ENCODE data around the gene AFF1.

AFF1 gene

DNA sequence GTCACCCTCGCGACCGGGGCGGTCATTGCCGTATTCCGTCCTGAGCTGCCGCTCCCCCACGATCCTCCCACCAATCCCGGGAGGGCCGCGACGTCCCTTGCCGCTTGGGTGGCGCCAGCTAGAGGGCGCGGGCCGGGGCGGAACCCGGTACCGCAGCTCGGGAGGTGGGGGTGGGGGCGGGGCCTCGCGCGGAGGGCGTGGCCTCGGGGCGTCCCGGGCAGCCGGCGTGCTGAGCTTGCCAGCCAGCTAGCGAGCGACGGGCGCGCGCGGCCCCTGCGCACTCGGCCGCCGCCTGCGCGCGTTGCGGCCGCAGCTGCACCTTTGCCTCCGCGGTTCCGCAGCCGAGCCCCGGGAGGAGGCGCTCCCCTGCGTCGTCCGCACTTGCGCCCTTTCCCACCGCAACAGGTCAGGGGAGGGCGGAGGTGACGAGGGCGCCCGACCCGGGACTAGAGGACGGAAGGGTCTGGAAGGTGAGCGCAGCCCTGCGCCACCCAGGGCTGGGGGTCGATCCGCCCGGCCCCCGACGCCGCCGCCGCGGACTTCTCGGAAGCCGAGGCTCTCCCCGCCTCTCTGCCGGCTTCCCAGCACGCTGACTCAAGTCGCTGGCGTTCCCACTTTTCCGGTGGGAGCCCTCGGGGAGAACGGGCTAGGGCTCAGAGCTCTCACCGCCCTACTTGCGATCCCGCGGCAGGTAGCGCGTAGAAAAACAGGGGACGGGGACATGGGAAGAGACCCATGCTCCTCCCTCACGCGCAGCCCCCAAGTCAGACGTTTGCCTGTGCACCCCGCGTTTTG lies at the start of gene AFF1:
Gene AFF1 (plus strand): TSS at position 241 of the 795 bp plus-strand sequence. CDS start 13,523 bp downstream, outside the sequence.
- peak within 1 kb of the TSS; percentile 100 for H3K4me3 ChIP-seq (ENCODE audit: low read length)
- no peak for TF ChIP-seq ZNF274 (IDR thresholded peaks at IDR 0.05; ENCODE audit: low read depth, low read length)

DNA sequence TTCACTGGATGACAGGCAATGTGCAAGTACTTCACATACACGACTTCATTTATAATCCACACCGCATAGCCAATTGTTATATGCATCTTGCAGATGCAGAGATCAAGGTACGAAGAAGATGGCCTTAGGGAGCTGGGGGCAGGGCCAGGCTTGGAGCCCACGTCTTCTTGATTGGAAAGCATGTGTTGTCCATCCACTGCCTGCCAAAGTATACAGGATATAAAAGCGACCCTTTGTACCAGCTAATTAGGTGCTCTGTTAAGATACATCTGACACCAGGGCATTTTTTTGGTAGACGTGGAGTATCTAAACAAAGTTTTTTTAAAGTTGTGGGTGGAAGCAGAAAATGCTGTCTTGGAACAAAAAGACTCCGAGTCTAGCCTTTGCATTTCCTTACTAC lies 44.0 kb upstream of the AFF1 start:
- no peak overlapping the region for H3K4me3 ChIP-seq (ENCODE audit: low read length)
- no peak for TF ChIP-seq ZNF274 (IDR thresholded peaks at IDR 0.05; ENCODE audit: low read depth, low read length)

DNA sequence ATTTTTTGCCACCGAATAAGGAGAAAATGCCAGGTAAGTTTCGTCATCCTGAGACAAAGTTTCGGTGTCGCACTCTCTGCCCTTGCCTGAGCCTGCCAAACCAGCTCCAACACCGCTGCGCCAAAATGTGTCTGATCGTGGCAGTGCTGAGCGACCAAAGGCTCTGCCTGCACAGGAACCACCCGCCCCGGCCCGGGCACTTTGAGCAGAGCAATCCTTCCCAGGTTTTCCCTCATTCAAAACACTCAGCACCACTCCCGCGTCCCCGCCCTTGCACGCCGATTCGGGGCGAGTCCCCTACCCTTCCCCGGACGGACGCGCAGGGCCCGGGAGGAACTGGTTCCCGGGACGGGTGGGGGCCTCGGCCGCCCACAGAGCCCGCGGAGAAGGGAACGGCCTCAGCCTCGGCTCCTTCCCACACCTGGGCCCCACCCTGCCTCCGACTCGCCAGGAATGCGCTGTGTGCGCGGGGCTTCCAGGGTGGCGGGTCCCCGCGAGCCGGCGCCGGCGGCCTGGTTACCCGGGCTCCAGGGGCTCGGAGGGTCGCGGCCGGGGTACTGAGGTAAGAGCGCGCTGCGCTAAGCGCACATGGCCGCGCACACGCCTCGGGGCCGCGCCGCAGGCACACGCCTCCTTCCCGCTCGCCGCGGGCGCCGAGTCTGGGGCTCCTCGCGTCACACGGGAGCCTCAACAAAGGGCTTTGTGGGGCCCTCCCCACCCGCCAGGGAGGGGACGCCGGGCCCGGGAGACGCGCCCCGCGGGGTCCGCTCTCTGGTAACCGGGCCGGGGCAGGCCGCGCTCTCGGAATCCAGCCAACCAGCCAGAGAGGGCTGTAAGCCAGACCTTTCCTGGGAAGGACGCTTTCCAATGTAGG lies 42.8 kb upstream of the AFF1 start, which contains the start of gene C4orf36:
Gene C4orf36 (minus strand): TSS at position 661 of the 874 bp plus-strand sequence. CDS start 902 bp downstream, outside the sequence.
- peak within 1 kb of the TSS; percentile 62; the same call in 1 of the 2 replicates for H3K4me3 ChIP-seq (ENCODE audit: low read length)

GRCh38 chr4:86892636-86892960 lies 42.2 kb upstream of the AFF1 start:
- peak overlapping the region; percentile 62; the same call in 1 of the 2 replicates for H3K4me3 ChIP-seq (ENCODE audit: low read length)
- no peak for TF ChIP-seq ZNF274 (IDR thresholded peaks at IDR 0.05; ENCODE audit: low read depth, low read length)

More for the DNA sequence above, 42.8 kb upstream of the AFF1 start, which contains the start of gene C4orf36:
- no peak for TF ChIP-seq ZNF274 (IDR thresholded peaks at IDR 0.05; ENCODE audit: low read depth, low read length)

GRCh38 chr4:86893136-86893535 lies 41.7 kb upstream of the AFF1 start:
- TF ChIP-seq ZNF274 (IDR thresholded peaks at IDR 0.05; ENCODE audit: low read depth, low read length) = no peak

DNA sequence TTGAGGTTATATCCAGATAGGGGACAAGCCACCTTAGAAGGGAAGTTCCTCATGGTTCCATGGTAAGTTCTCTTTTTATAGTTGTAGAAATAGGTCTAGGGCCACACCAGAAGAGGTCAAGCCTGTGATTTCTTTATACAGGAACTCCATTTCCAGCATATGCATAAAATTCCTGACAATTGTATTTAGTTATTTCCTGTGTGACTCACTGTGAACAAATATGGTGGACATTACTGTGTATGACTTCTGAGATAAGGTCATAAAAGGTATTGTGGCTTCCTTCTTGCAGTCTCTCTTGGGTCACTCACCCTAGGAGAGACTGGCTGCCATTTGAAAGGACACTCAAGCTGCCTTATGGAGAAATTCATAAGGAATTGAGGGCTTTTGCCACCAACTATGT lies 40.4 kb upstream of the AFF1 start:
- no peak for TF ChIP-seq ZNF274 (IDR thresholded peaks at IDR 0.05; ENCODE audit: low read depth, low read length)
- no peak overlapping the region for H3K4me3 ChIP-seq (ENCODE audit: low read length)

More at GRCh38 chr4:86893136-86893535, 41.7 kb upstream of the AFF1 start:
- H3K4me3 ChIP-seq (ENCODE audit: low read length) = no peak overlapping the region

DNA sequence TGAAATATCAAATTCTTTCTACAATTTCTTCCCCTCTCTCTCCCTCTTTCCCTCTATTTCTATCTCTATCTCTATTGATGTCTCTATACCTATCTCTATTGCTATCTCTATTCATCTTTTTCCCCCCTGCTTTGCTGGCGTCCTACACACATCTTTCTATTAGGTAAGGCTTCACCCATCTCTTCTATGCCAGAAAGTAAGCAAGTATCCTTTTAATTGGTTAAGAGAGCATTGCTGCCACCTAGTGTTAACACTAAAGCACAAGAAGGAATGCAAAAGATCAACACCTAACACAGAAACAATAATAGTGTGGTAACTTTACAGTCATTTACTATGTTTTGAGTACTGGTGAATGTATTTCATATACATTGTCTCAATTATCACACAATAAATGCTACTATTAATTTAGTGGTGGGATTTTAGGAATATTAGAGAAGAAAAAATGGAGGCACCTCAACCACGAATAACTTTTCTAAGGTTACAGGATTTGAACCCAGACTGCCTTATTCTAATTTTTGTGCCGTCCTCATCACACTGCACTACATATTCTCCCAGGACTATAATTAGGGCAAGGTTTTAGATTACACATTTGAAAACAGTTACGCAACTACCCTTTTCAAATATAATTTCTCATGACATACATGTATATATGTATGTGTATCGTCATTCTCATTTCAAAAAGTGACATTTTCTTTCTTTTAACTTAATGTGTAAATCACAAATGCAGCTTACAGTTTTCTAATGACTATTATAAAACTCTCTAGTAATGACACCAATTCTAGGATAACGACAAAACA lies 38.9 kb upstream of the AFF1 start:
- no peak for TF ChIP-seq ZNF274 (IDR thresholded peaks at IDR 0.05; ENCODE audit: low read depth, low read length)
- no peak overlapping the region for H3K4me3 ChIP-seq (ENCODE audit: low read length)

- TF ChIP-seq ZNF274 (IDR thresholded peaks at IDR 0.05; ENCODE audit: low read depth, low read length) = no peak
- H3K4me3 ChIP-seq (ENCODE audit: low read length) = no peak overlapping the region
Observed at GRCh38 chr4:86896596-86896995, 38.2 kb upstream of the AFF1 start.

DNA sequence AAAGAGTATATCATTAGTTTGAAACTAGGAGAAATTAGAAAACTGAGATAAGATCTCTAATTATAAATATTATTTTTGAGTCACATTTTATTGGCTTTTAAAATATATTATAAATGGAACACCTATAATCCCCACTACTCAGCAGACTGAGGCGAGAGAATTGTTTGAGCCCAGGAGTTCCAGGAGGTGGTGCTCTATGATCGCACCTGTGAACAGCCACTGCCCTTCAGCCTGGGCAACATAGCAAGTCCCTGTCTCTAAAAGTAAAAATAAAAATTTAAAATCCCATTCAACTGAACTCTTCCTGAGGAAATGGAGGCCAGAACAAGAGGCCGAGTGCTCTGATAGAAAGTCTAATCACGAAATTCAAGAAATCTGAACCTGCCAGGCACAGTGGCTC lies 36.2 kb upstream of the AFF1 start:
- no peak for TF ChIP-seq ZNF274 (IDR thresholded peaks at IDR 0.05; ENCODE audit: low read depth, low read length)

DNA sequence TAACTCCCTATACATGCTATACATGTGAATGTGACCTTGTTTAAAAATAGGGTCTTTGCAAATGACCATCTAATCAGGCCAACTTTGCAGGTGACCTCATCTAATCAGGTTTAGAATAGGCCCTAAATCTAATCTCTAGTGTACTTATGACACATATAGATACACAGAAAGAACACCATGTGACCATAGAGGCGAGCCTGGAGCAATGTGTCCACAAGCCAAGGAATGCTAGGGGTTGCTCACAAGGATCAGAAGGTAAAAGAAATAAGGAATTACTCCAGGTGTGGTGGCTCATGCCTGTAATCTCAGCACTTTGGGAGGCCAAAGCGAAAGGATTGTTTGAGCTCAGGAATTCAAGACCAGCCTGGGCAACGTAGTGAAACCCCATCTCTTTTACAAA lies 32.9 kb upstream of the AFF1 start:
- no peak overlapping the region for H3K4me3 ChIP-seq (ENCODE audit: low read length)
- no peak for TF ChIP-seq ZNF274 (IDR thresholded peaks at IDR 0.05; ENCODE audit: low read depth, low read length)

More for the DNA sequence above, 36.2 kb upstream of the AFF1 start:
- no peak overlapping the region for H3K4me3 ChIP-seq (ENCODE audit: low read length)

- no peak overlapping the region for H3K4me3 ChIP-seq (ENCODE audit: low read length)
- TF ChIP-seq ZNF274 (IDR thresholded peaks at IDR 0.05; ENCODE audit: low read depth, low read length) = no peak
Observed at GRCh38 chr4:86908251-86908657, 26.6 kb upstream of the AFF1 start.

- H3K4me3 ChIP-seq (ENCODE audit: low read length) = no peak overlapping the region
- no peak for TF ChIP-seq ZNF274 (IDR thresholded peaks at IDR 0.05; ENCODE audit: low read depth, low read length)
Observed at GRCh38 chr4:86909546-86910295, 25.1 kb upstream of the AFF1 start.

- TF ChIP-seq ZNF274 (IDR thresholded peaks at IDR 0.05; ENCODE audit: low read depth, low read length) = no peak
Observed at GRCh38 chr4:86910369-86910768, 24.4 kb upstream of the AFF1 start.

More at GRCh38 chr4:86910369-86910768, 24.4 kb upstream of the AFF1 start:
- H3K4me3 ChIP-seq (ENCODE audit: low read length) = no peak overlapping the region
